Lower lobe of right lung (tissue), 2 donors: ENCODE data around the gene MAPK12. TPM values are rescaled to one million over a fixed set of nuclear protein-coding genes. Genes with fewer than 3 reads are reported as not detected.

Source experiments
- ATAC-seq, 2 donors: fragments of 200-7000 bp; cut with Tn5 transposase; one replicate each; pipeline ENCODE4 v1.9.1; 2020 to 2022; ENCODE audit warnings: mild to moderate bottlenecking in 2 of 2, moderate library complexity in 2 of 2
- DNase-seq: peaks from one replicate; pipeline ENCODE4 v3.0.0-alpha.2; 2020
- H3K27ac ChIP-seq: fragments of 200-600 bp; one replicate; pipeline ENCODE4 v1.8.0; 2022
- H3K27me3 ChIP-seq: fragments of 200-600 bp; one replicate; pipeline ENCODE4 v1.8.0; 2022; ENCODE audit warnings: low read depth
- H3K36me3 ChIP-seq: fragments of 200-600 bp; one replicate; pipeline ENCODE4 v1.8.0; 2022; ENCODE audit warnings: mild to moderate bottlenecking
- H3K4me1 ChIP-seq: fragments of 200-600 bp; one replicate; pipeline ENCODE4 v1.8.0; 2022
- H3K4me3 ChIP-seq: fragments of 200-600 bp; one replicate; pipeline ENCODE4 v1.8.0; 2022; ENCODE audit warnings: mild to moderate bottlenecking
- H3K9me3 ChIP-seq: fragments of 200-600 bp; one replicate; pipeline ENCODE4 v1.8.0; 2022
- CTCF ChIP-seq: fragments of 200-600 bp; IDR thresholded peaks from one replicate; pipeline ENCODE4 v1.8.0; 2022; ENCODE audit warnings: antibody characterized with exemption, mild to moderate bottlenecking
- intact Hi-C: fragments of 100-400 bp; cut with DNase I; formaldehyde crosslinking; loops from one replicate; pipeline ENCODE4 v1.11.0; 2022
- total RNA-seq: library from RNA; stranded (reverse); fragmentation: NEBNext Ultra II Directional; extraction: Animal tissue kit (Norgen Biotek cat#: 25700); gene quantifications from one replicate; pipeline ENCODE4 v1.2.1, GENCODE V29; 2021
- donor health status: DM: no; HTN: yes; CAD: no; lungs with severe emphysema.

MAPK12 gene
- total RNA-seq, 1 donor from 2014 or later = 11.9 TPM

GRCh38 chr22:50209893-50210292 is 51.6 kb downstream of the MAPK12 start:
- H3K4me1 ChIP-seq = peaks cover 14% of the 10 kb centered on the region
- H3K4me3 ChIP-seq = no peak overlapping the region
- DNase-seq (peak; percentile 72), ATAC-seq (peak; percentile 62 to 70)
- H3K27ac ChIP-seq = no peak overlapping the region
- intact Hi-C loops = no loop called here
- peaks cover 96% of the 10 kb centered on the region for H3K36me3 ChIP-seq
- no peaks in the 10 kb centered on the region for H3K27me3 ChIP-seq
- TF ChIP-seq CTCF = peak; percentile 81
- H3K9me3 ChIP-seq = no peaks in the 10 kb centered on the region

DNA sequence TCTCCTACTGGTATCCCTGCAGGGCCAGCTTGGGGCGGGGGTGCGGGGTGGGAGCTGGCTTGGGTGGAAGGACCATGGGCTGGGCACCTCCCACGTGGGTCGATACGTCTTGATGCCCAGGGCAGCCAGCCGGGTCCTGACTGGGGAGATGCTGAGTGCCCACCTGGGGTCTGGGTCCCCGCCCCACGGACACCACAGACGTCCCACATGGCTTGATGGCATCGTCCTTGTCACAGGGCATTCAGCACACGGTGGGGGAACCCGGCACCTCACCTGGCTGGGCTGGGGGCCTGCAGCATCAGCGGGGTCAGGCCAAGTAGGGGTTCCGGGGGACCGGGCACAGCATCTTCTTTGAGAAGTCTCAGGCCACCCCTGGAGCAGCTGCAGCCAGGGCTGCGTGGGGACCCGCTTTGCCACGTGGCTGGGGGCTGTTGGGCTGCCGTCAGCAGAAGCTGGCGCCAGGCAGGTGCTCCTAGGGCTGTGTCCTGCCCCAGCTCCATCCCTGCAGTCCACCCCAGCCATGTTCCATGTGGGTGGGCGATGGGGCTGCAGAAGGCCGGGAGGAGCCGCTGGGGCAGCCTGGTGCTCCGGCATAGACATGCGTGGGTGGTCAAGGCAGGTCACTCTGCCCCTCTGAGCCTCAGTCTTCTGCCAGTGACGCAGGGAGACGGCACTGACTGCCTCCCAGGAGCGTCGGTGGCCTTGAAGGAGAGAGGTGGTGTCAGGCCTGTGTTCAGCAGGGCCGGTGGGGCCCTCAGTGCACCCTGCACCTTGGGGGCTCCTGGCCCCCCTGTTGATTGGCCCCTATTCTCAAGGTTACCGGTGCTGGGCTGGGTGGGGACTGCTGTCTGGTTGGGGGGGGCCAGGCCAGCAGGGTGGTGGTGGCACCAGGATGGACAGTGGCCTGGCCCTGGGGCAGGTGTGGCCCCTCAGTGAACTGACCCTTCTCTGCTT is 52.3 kb downstream of the MAPK12 start:
- Histone ChIP-seq H3K4me1 (peaks cover 14% of the 10 kb centered on the region), H3K27ac (no peak overlapping the region), H3K4me3 (no peak overlapping the region), H3K27me3 (no peaks in the 10 kb centered on the region), H3K9me3 (no peaks in the 10 kb centered on the region), H3K36me3 (peaks cover 96% of the 10 kb centered on the region)
- ATAC-seq = peak; percentile 3 to 4
- intact Hi-C loops = no loop called here
- peak; percentile 44 for DNase-seq
- TF ChIP-seq CTCF = no peak

DNA sequence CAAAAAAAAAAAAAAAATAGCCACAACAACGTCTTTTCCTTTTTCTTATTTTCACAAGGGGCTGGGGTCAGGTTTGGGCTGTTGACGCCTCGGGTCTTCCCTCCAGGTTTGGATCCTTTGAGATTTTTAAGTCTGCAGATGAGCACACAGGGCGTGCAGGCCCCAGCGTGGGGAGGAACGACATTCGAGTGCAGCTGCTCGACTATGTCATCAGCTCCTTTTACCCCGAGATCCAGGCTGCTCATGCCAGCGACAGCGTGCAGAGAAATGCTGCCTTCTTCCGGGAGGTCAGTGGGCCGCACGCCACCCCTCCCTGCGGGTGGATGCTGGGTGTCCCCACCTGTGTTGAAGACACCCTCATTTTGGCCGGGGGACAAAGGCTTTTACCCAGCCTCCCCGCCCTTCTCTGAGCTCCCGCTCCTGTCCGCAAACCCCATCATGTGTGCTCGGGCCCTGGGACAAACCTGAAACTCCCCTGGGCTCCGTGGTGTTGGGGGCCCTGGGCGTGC is 53.0 kb downstream of the MAPK12 start:
- ATAC-seq (no peak), DNase-seq (peak; percentile 44)
- no peak for TF ChIP-seq CTCF
- intact Hi-C loops = no loop called here
- Histone ChIP-seq H3K36me3 (peaks cover 94% of the 10 kb centered on the region), H3K9me3 (no peaks in the 10 kb centered on the region), H3K4me1 (peaks cover 14% of the 10 kb centered on the region), H3K4me3 (no peak overlapping the region), H3K27ac (no peak overlapping the region), H3K27me3 (no peaks in the 10 kb centered on the region)

DNA sequence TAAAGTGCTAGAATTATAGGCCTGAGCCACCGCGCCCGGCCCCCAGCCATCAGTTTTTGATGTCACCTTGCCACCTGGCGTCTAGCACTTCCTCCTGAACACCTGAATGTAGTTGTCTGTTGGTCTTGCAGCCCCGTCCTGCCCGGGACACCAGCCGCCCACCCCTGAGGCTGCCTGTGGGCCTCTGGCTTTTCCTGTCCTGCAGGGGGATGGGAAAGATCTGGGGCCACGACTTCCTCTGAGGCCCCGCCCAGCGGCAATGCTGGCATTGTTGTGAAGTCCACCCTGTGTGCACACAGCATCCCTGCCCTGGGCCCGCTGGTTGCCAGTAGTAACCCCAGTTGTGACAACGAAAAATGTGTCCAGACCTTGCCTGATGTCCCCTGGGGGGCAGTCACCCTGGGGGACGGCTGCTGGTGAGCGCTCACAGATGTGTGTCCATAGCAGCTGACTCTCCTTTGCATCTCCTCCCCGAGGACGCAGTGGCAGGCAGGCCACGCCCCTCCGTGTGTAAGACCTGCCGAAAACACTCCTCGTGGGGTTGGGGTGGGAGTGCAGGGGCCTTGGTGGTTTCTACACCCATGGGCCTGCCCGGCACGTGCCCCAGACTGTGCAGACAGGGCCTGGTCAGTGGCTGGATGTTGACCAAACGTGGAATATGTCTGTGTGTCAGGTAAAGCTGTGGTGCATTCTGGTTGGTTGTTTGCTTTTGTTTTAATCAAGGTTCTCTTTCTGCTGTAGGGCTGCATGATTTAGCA is 53.9 kb downstream of the MAPK12 start:
- Histone ChIP-seq H3K4me3 (no peak overlapping the region), H3K36me3 (peaks cover 87% of the 10 kb centered on the region), H3K27ac (no peak overlapping the region), H3K27me3 (no peaks in the 10 kb centered on the region), H3K9me3 (no peaks in the 10 kb centered on the region), H3K4me1 (peaks cover 15% of the 10 kb centered on the region)
- DNase-seq (peak; percentile 48), ATAC-seq (no peak)
- TF ChIP-seq CTCF = no peak
- intact Hi-C loops = no loop called here

- intact Hi-C loops = no loop called here
- DNase-seq (peak; percentile 80), ATAC-seq (peak; percentile 67 to 80)
- H3K4me1 ChIP-seq = peaks cover 25% of the 10 kb centered on the region
- H3K9me3 ChIP-seq = no peaks in the 10 kb centered on the region
- peak; percentile 42 for TF ChIP-seq CTCF
- H3K4me3 ChIP-seq = no peak overlapping the region
- no peaks in the 10 kb centered on the region for H3K27me3 ChIP-seq
- H3K27ac ChIP-seq = no peak overlapping the region
- H3K36me3 ChIP-seq = peaks cover 77% of the 10 kb centered on the region
Observed at GRCh38 chr22:50206599-50206998, 54.9 kb downstream of the MAPK12 start.
